Measurements from ENCODE around the gene ABHD1. TPM values are rescaled to one million over a fixed set of nuclear protein-coding genes. Genes with fewer than 3 reads are reported as not detected.

Gene ABHD1
- total RNA-seq, 1 donor from 2014 or later = not detected

DNA sequence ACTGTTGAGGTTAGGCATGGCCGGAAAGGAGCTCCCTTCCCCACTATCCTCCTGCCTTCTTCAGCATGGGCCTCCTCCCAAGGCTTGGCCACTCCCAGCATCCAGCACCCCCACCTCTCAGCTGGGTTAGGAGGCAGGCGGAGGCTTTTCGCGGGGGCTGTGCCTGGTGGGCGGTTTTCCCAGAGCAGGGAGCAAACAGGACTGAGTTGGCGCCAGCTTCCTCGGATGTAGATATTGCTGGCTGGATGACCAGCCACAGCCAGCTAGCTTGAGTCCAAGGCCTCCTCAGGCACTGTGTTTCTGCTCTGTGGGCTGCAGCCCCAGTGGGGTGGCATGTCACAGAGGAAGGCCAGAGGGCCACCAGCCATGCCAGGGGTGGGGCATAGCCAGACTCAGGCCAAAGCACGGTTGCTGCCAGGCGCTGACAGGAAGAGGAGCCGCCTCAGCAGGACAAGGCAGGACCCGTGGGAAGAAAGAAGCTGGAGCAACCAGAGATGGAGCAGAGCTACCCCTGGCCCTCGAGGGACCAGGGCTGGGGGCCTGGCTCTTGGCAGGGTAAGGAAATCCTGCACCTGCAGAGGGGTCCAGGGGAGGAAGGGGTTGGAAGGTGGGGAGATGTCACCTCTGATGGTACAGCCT, 25.3 kb downstream of the ABHD1 start, which contains the start of gene TCF23:
TCF23 (plus strand) TSS at position 204 of the 639 bp plus-strand sequence; CDS start at position 334, 130 bp downstream.
- no peak within 1 kb of the TSS for H3K27ac ChIP-seq
- no peaks in the 10 kb centered on the region for H3K36me3 ChIP-seq
- no peak within 1 kb of the TSS for H3K4me3 ChIP-seq
- no peaks in the 10 kb centered on the region for H3K27me3 ChIP-seq
- TF ChIP-seq, protein P1, sequence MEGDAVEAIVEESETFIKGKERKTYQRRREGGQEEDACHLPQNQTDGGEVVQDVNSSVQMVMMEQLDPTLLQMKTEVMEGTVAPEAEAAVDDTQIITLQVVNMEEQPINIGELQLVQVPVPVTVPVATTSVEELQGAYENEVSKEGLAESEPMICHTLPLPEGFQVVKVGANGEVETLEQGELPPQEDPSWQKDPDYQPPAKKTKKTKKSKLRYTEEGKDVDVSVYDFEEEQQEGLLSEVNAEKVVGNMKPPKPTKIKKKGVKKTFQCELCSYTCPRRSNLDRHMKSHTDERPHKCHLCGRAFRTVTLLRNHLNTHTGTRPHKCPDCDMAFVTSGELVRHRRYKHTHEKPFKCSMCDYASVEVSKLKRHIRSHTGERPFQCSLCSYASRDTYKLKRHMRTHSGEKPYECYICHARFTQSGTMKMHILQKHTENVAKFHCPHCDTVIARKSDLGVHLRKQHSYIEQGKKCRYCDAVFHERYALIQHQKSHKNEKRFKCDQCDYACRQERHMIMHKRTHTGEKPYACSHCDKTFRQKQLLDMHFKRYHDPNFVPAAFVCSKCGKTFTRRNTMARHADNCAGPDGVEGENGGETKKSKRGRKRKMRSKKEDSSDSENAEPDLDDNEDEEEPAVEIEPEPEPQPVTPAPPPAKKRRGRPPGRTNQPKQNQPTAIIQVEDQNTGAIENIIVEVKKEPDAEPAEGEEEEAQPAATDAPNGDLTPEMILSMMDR (IDR thresholded peaks at IDR 0.05) = no peak
- intact Hi-C loops (cut with DNase I) = no loop called here
- H3K9me3 ChIP-seq = no peaks in the 10 kb centered on the region
- no peaks in the 10 kb centered on the region for H3K4me1 ChIP-seq
- no peak for DNase-seq (ENCODE audit: low spot score in 2 of 2)

DNA sequence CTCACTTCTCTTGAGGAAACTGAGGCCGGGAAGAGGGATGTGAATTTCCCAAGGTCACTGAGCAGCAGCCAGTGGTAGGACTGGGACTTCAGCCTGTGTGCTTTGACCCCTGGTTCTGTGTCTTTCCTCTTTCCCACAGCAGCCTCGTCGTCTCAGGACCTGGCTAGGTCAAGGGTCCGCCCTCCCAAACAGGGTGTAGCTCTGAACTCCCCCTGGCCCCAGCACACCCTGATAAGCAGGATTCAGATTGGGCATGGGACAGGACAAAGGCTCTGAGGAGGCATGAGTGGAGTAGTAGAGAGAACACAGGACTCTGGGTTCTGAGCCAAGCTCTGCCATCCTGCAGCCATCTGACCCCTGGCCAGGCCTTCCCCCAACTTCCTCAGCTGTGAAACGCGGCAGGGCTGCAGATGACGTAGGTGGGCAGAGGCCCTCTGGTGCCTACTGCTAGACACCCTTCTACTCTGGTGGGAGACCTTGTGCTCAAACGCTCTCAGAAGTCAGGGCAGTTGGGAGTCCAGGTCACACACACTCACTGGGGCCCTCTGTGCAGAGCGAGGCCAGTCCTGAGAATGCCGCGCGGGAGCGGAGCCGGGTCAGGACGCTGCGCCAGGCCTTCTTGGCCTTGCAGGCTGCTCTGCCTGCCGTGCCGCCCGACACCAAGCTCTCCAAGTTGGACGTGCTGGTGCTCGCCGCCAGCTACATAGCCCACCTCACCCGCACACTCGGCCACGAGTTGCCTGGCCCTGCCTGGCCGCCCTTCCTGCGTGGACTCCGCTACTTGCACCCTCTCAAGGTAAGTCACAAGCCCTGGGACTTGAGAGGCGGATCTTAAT, 26.2 kb downstream of the ABHD1 start:
- no peaks in the 10 kb centered on the region for H3K36me3 ChIP-seq
- H3K27ac ChIP-seq = no peak overlapping the region
- TF ChIP-seq, protein P1 (IDR thresholded peaks at IDR 0.05) = no peak
- no peaks in the 10 kb centered on the region for H3K9me3 ChIP-seq
- no peak for DNase-seq (ENCODE audit: low spot score in 2 of 2)
- H3K4me1 ChIP-seq = no peaks in the 10 kb centered on the region
- no peaks in the 10 kb centered on the region for H3K27me3 ChIP-seq
- H3K4me3 ChIP-seq = no peak overlapping the region
- intact Hi-C loops (cut with DNase I) = no loop called here

DNA sequence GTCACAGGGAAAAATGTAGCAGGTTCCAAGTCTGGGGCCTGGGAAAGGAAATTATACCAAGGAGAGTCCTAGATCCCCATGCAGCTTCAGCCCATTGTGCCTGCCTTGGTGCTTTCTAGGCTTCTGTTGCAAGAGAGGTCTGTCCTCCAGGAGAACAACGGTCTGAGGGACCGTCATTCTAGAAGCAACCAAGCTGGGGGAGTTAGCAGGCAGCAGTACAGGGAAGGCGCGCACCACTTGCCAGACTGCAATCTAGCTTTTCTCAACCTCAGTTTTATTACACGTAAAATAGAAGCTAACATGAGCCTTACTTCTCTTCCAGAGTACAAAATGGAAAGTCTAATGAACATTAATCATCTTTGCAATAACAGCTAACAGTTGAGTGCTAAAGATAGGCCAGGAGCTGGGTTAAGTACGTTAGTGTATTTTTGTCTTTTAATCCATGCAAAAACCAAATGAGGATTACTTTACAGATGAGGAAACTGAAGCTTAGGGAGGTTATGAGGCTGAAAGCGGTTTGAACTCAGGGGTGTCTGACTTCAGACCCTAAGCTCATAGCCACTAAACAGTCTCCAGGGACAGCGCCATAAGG, 27.1 kb downstream of the ABHD1 start:
- H3K27me3 ChIP-seq = no peaks in the 10 kb centered on the region
- DNase-seq (ENCODE audit: low spot score in 2 of 2) = no peak
- H3K4me3 ChIP-seq = no peak overlapping the region
- TF ChIP-seq, protein P1 (IDR thresholded peaks at IDR 0.05) = no peak
- no peaks in the 10 kb centered on the region for H3K4me1 ChIP-seq
- intact Hi-C loops (cut with DNase I) = no loop called here
- no peak overlapping the region for H3K27ac ChIP-seq
- H3K9me3 ChIP-seq = no peaks in the 10 kb centered on the region
- H3K36me3 ChIP-seq = no peaks in the 10 kb centered on the region

DNA sequence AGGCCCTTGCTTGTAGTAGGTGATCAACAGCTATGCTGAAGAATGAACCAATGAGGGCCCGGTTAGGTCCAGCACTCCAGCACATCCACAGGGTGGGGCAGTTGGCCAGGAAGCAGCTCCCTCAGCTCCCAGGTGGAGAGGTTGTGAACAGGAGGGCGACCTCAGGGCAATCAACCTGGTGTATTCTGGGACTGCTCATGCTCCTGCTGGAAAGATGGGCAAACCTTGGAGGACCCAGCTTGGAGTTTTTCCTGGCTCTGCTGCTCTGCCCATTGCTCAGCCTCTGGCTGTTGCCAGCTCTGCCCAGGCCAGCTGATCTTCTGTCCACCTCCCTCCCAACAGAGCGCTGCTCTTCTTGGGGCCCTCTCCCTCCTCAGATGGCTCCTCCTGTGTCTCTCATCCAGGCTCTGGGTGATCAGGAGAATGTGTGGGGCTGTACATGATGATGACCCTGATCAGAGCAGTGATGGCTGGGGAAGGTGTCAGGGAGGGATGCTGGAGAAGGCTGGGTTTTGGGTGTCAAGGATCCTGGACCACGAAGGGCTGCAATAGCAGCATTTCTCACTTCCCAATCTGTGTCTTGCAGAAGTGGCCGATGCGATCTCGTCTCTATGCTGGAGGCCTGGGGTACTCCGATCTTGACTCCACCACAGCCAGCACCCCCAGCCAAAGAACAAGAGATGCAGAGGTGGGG, 28.6 kb downstream of the ABHD1 start:
- TF ChIP-seq, protein P1 (IDR thresholded peaks at IDR 0.05) = no peak
- no peaks in the 10 kb centered on the region for H3K27me3 ChIP-seq
- DNase-seq (ENCODE audit: low spot score in 2 of 2) = no peak
- intact Hi-C loops (cut with DNase I) = no loop called here
- no peak overlapping the region for H3K27ac ChIP-seq
- H3K9me3 ChIP-seq = no peaks in the 10 kb centered on the region
- no peaks in the 10 kb centered on the region for H3K4me1 ChIP-seq
- no peak overlapping the region for H3K4me3 ChIP-seq
- no peaks in the 10 kb centered on the region for H3K36me3 ChIP-seq

DNA sequence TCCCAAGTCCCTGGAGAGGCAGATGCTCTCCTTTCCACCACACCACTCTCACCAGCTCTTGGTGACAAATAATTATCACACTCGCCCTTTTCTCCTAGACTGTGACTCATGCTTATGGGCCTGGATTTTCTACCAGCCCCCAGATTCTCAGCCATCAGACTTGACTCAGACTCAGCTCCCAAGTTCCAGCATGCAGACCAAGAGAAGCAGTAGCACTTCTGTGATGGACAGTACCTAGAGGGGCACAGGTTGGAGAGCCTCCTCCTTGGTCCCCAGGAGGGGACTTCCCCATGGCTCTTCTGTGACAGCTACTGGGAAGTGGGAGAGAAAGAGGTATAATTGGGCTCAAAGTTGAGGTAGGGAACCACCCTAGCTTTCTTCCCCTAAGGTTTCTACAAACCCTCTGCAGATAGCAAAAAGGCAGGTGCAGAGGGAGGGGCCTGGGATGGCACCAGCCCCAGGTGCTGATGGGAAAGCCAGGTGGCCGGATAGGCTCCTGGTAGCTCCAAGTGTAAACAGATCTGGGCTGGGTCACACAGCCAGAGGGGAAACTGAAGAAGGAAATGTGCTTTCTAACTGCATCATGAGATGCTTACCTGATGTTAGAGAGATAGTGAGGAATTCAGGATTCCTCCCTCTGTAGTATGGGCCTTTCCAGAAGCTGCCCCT, 29.3 kb downstream of the ABHD1 start:
- Histone ChIP-seq H3K9me3 (no peaks in the 10 kb centered on the region), H3K27ac (no peak overlapping the region), H3K4me3 (no peak overlapping the region), H3K27me3 (no peaks in the 10 kb centered on the region), H3K36me3 (no peaks in the 10 kb centered on the region), H3K4me1 (no peaks in the 10 kb centered on the region)
- intact Hi-C loops (cut with DNase I) = no loop called here
- DNase-seq (ENCODE audit: low spot score in 2 of 2) = no peak
- TF ChIP-seq, protein P1 (IDR thresholded peaks at IDR 0.05) = no peak
